OCI-M1 (cell line): ENCODE data around the gene ETV3L.
"Not testable (repeated sequence)": the region's sequence is repeated elsewhere in the genome, so short reads cannot be mapped to it uniquely, and the experiment has no call there.

Experiments used
- DNase-seq: peaks from one replicate; lab custom pipeline; 2025; lab: John Stamatoyannopoulos, UW

ETV3L gene

GRCh38 chr1:157077394-157077793 lies 22.2 kb downstream of the ETV3L start:
- no peak for DNase-seq

GRCh38 chr1:157073944-157074685 lies 25.5 kb downstream of the ETV3L start:
- peak; percentile 78 for DNase-seq

- DNase-seq = no peak
Measured at GRCh38 chr1:157069601-157070000, 30.0 kb downstream of the ETV3L start.

GRCh38 chr1:157059241-157059640 lies 40.4 kb downstream of the ETV3L start:
- DNase-seq = not testable (repeated sequence)

GRCh38 chr1:157056269-157056668 lies 43.3 kb downstream of the ETV3L start:
- DNase-seq = no peak

GRCh38 chr1:157055729-157056128 lies 43.9 kb downstream of the ETV3L start:
- DNase-seq = not testable (repeated sequence)

- DNase-seq = no peak
Measured at GRCh38 chr1:157050836-157051235, 48.8 kb downstream of the ETV3L start.

GRCh38 chr1:157047062-157047410 lies 52.6 kb downstream of the ETV3L start:
- no peak for DNase-seq

- DNase-seq = peak; percentile 90
Measured at GRCh38 chr1:157045250-157046218, 54.1 kb downstream of the ETV3L start, which contains the start of gene ARHGEF11. TSS of gene ARHGEF11 (minus strand) at chr1:157045742. CDS start at chr1:157044330, 1,412 bp downstream.

GRCh38 chr1:157044326-157044725 lies 55.3 kb downstream of the ETV3L start:
- no peak for DNase-seq

- DNase-seq = no peak
Measured at GRCh38 chr1:157043685-157044084, 55.9 kb downstream of the ETV3L start.

- DNase-seq = no peak
Measured at GRCh38 chr1:157042846-157043245, 56.8 kb downstream of the ETV3L start.
